NCI-H524 treated with DMSO at 0.1 percent for 48 hours (cell line): Measurements from ENCODE around the gene GABRB1.
A peak's percentile ranks its signal among the peaks of the same experiment; 100 is the strongest.

Experiments used
- DNase-seq: peaks from one replicate; lab custom pipeline; 2025; lab: John Stamatoyannopoulos, UW

The GABRB1 gene

DNA sequence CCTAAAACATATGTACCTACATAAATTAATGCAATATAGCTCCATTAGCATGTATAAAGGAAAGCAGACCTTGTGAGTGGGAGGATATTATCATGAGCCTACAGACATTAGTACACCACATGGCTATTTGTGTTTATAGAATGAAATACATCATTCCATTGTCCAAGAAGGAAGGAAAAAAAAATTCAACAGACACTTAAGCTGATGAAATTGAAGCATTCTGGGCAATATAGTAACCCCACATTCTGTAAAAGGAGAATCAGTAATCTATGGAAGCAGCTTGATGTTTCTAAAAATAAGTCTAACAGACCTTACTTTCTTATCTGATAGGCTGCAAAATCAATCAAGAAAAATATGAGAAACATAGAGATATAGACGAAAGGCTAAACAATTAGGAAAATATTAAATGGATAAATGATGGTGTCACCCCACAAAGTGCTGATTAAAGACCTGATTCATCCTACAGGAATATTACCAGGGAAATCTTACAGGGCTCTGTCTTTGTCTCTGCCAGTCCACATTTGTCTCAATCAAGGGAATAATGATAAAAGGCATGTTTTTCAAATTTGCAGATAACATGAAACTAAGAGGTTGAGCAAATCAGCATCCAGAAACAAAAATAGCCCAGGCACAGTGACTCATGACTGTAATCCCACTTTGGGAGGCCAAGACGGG is 355.3 kb downstream of the GABRB1 start:
- DNase-seq, result no peak

DNA sequence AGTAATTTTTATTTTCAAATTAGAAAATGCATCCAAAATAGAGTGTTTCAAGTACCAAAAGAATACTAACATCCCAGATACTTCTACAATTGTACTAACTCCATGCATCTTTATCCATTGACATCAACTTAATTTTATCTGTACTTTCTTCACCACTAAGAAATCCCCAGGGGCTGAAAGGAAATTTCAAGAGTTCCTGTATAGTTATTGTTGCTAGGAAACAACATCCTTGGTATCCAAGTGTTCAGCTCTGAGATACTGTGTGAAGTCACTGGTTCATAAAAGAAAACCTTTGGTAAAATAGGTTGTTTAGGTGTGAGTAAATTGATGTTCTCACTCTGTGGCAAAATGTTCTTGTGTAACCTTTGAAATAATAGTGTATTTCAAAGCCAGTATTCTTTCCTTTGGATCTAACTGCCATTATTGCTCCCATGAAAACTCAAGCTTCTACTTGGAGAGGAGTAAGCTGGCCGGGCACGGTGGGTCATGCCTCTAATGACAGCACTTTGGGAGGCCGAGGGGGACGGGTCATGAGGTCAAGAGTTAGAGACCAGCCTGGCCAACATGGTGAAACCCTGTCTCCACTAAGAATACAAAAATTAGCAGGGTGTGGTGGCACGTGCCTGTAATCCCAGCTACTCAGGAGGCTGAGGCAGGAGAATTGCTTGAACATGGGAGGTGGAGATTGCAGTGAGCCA is 359.2 kb downstream of the GABRB1 start:
- DNase-seq, result no peak

DNA sequence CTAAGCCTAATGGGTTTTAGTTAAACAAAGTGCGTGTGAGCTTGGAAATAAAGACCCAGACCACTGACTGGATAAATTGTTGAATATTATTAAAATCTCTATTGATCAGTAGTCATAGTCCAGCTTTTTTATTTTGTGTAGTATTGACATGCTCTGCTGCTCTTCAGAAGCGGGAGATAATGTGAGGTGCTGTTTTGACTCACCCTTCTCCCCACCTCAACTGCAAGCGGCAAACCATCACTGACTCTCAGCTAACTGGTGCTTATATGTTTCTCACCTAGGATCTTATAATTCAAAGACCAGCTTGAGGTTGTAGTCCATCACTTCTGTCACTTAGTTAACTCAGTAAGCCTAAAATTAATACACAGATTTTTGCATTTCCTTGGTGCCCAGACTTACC is 359.9 kb downstream of the GABRB1 start:
- no peak for DNase-seq

DNA sequence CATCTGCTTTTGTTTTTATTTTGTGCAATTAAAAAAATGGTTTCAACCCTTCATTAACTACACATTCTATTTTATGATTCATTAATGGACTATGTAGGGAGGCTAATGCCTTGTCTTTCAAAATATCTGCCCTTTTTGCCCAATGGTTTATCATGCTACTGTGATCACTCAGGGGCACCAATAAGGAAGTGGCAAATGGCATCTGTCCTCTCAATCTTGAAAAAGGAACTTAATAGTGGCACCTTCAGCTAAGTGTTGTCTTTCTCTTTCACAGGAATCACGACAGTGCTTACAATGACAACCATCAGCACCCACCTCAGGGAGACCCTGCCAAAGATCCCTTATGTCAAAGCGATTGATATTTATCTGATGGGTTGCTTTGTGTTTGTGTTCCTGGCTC is 375.0 kb downstream of the GABRB1 start:
- DNase-seq, result no peak

DNA sequence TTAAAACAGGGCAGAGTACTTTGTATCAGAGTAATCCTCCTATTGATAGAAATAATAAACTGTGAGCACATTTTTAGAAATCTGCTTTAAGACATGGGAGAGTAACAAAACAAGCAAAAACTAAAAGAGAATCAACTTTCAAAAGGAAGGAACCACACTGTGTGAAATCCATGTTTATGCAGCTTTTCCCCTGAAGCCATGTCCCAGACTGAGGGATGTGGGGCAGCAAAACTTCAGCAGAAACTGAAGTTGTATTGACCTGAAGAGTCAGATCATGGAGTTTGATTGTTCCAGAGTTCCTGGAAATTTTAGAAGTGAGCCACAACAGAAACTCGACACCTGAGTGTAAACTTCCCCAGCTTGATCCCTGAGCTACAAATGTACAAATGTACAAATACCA is 378.9 kb downstream of the GABRB1 start:
- DNase-seq, result no peak

DNA sequence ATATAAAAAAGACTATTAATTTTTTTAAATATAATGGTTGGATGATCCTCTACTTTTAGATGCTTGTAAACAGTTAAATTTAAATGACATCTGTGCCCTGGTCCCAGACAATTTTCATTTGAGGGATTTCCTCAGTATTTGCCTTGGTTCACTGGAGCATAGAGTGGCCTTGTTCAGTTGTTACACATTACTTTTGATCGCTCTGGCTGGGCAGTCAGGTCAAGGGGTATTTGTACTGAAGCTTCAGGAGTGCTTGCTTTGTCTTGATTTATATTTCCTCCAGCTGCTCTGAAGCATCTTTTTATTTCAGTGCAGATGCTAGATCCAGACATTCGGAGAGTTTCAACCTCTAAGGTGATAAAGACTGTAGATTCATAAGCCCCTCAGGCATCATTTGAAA is 382.2 kb downstream of the GABRB1 start:
- DNase-seq, result no peak

DNA sequence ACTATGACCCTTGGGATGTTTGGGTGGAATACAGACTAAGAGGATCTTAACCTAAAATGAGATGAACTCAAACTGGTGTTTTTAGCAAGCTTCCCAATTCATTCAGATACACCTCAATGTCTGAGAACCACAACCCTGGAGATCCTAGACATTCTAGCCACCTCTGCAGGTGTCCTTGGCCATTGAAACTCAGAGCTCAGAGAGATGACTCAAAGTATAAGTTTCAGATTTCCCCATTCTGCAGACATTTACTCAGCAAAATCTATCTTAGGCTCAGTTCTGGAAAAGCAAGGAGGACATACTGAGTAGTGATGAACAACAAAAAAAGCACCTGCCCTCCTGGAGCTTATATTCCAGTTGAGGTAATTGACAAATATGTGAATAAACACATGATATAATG is 384.4 kb downstream of the GABRB1 start:
- DNase-seq, result no peak

DNA sequence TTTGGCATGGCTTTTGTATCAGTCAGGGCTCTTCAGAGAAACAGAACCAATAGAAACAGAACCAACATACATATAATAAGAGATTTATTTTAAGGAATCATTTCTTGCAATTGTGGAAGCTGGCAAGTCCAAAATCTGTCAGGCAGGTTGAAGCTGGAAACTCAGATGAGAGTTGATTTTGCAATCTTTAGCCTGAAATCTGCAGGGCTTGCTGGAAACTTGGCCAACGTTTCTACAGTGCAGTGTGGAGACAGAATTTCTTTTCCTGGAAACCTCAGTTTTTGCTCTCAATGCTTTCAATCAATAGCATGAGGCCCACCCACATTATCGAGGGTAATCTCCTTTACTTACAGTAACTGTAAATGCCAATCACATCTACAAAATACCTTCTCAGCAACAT is 386.8 kb downstream of the GABRB1 start:
- no peak for DNase-seq

DNA sequence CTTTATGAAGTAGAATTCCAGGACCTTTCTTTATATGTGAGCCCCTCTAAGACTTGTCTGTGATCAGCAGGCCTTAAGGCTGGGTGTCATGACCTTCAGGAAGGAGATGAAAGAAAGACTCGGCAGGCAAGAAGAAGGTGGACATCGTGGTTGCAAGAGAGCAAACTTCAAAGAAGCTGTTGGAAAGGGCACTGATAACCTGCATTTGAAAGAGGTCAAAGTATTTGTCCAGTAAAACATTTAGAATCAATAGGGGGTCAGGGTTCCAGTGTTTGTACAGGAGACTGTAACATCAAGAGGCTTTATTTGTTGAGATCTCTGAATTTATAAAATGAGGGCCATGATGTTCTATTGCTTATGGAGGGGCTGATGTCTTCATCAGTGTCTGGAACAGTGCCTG is 387.9 kb downstream of the GABRB1 start:
- no peak for DNase-seq

GRCh38 chr4:47425628-47426027 is 394.3 kb downstream of the GABRB1 start:
- no peak for DNase-seq

- no peak for DNase-seq
These were observed 396.6 kb downstream of the GABRB1 start for GRCh38 chr4:47427935-47428334.

DNA sequence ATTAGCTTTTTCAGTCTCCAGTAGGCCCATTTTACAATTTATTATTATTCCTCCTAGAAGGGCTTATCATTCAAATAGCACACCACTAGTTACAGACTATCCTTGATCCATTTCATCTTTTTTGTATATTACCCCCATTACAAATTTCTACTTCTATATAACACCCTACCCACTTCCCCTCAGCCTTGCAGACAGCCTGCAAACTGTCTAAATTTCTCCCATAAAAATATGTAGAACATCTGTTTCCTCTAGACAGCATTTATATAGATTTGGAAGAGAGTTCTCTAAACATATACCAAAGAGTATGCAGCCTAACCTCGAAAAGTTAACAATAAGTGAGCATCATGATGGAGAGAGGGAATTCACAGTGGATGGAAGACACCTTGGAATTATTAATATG is 401.4 kb downstream of the GABRB1 start:
- DNase-seq, result no peak

- DNase-seq, result no peak
These were observed 403.6 kb downstream of the GABRB1 start for GRCh38 chr4:47434931-47435330.

- no peak for DNase-seq
These were observed 411.6 kb downstream of the GABRB1 start for GRCh38 chr4:47442980-47443379.

GRCh38 chr4:47444031-47444430 is 412.7 kb downstream of the GABRB1 start:
- no peak for DNase-seq

DNA sequence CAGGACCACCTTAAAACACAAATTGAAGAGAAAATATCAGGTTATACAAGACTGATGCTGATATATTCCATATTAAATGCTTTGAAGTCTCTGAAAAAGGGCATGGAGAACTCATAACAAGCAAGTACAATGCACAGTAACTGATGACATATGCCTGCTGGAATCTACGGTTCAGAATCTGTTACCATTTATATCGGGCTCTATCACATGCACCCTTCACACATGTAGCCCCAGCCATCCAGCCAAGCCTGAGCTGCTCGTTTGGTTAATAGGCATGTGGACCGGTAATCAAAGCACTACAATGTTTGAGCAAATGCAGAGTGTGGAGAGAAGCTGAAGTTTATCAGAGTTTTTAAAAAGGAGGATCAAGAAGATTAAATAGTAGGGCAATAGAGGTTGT is 420.3 kb downstream of the GABRB1 start:
- no peak for DNase-seq

DNA sequence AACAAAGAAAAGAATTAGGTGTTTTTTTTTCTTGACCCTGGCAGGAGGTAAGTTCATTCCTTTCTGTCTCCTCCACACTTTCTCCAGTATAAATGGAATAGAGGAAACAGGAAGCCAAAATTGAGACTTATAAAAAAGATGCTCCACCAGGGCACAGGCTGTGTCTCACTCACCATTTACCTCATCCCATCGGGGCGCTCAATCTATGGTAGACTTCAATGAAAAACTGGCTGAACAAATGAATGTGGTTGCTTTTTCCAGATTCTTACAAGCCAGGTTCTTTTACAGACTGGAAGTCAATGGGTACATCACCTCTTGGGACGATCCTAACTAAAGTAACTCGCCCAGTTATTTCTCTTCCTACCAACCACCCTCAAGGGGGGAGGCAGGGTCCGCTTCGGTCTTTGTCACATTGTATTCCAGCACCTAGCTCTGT is 431.4 kb downstream of the GABRB1 start:
- peak; percentile 33 for DNase-seq

GRCh38 chr4:47463235-47463956 is 432.0 kb downstream of the GABRB1 start, which contains the start of gene COMMD8:
Gene COMMD8, minus strand, starts transcription at chr4:47463702. Its CDS starts 51 bp downstream, at chr4:47463651.
- peak; percentile 63 for DNase-seq

- DNase-seq, result no peak
These were observed 433.6 kb downstream of the GABRB1 start for GRCh38 chr4:47465004-47465403.

GRCh38 chr4:47466056-47466785 is 434.9 kb downstream of the GABRB1 start:
- DNase-seq, result no peak

DNA sequence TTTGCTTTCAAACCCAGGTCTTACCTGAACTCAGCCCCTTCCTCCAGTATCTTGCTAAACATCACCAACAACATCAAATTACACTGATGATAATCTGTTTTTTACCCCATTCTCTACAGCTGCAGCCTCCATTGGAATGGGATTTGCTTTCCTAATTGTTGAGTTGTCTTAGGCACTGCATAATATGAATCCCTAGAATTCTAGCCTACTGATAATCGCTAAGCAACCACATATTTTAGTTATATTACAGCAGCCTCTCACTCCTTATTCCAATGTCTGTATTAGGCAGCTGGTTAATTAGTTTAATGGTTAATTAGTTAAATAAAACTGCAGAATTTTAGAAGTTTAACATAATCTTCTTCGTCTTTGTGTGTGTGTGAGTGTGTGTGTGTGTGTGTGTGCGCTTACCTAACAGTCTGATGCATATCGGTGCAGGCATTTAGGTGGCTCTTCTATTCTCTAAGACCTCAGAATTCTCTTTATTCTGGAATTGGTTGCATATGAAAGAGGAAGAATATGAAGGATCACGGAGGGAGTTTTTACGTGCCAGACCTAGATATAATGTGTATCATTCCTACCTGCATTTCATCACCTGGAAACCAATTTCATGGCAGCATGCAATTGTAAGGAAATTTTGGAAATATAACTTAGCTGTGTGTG is 437.5 kb downstream of the GABRB1 start:
- DNase-seq, result no peak

DNA sequence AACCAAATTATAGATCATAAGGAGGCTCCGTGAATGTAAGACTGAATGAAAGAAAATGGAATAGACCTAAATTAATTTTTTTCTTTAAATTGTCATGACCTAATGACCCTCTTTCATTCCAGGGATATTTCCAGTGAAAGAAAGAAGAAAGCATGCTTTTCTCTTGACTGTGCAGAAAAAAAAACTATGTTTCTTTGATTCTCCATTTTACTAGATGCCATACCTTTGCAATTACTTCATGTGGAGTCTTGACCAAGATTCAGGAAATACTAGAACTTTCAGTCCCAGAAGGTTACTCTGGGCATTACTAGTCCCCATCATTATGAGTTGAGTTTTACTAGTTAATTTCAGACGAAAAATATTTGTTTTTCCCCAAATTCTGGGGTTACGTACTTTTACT is 438.6 kb downstream of the GABRB1 start:
- no peak for DNase-seq
